ENCODE results near the gene SLC29A2.
A peak's percentile ranks its signal among the peaks of the same experiment; 100 is the strongest.

Gene SLC29A2

DNA sequence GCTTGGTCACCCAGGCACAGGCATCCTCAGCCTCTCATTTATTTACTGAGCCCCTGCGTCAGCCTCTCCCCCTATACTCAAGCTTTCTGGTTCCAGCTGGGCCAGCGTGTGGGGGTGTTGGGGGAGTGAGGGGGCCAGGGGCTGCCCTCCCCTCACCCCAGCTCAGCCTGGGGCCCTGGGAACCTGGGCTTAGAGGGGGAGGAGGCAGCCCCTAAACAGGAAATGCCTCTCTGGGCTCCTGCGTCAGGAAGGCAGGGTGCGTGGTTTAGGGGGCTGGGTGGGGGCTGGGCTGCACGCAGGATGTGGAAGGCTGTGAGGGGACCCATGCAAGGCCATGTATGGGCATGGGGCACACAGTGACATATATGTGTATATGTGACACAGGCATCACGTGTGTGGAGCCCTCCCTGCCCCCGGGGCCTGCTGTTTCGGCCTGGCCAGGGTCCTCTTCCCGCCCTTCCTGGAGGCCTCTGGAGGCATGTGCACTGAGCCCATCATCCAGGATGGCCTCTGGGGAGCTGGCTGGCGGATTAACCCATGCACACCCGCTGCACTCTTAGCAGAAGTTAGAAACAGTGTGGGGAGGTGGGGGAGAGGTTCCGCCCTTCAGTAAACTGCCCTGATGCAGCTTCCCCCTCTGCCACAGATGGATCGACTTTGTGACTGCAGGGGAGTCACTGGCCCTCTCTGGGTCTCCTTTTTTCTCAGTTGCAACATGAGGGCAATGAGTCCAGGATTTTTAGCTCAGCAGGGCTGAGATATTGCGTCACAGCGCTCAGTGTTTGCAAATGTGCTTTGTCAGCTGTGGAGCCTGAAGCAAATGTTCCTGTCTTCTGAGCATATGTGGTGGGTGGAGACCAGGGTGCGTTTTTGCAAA lies 53.6 kb downstream of the SLC29A2 start:
- peak; percentile 44 to 63 for DNase-seq (ENCODE audit: low read depth in 2 of 2)

DNA sequence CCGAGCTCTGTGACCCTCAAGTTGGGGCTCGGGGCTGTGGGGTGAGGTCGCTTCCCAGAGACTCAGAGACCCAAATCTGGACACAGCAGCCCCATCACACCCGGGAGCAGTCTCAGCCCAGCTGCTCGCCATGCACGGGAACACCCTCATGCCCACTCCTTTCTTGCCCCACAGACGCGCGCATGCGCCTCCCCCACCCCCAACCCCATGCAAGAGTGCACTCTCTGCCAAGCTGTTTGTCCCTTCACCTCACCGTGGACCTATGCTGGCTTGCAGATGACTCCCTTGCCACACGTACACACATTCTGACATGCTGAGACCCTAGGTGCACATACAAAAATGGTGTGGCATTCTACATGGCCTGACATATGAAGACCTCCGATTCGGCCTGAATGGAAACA lies 54.2 kb downstream of the SLC29A2 start:
- DNase-seq (ENCODE audit: low read depth in 2 of 2) = no peak

DNA sequence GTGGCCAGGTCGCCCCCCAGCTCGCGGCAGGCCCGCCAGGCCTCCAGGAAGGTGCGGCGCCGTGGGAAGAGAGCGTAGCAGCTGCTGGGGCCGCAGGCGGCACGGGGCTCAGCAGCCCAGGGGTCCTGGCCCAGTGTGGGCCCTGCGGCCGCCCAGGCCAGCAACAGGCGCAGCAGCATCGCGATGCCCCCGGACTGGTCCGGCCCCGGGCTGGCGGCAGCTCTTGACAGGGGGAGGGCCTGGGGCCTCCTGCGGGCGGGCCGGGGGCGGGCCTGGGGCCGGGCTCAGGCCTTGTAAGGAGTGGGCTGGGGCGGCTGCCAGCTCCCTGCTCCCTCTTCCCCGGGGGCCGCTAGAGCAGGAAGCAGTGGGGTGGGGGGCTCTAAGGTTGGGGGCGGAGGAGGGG lies 54.7 kb downstream of the SLC29A2 start, which contains the start of gene CD248:
Gene CD248, minus strand, starts transcription at position 196 of the 403 bp plus-strand sequence. Its CDS starts 17 bp downstream, at position 179.
- DNase-seq (ENCODE audit: low read depth in 2 of 2) = no peak

DNA sequence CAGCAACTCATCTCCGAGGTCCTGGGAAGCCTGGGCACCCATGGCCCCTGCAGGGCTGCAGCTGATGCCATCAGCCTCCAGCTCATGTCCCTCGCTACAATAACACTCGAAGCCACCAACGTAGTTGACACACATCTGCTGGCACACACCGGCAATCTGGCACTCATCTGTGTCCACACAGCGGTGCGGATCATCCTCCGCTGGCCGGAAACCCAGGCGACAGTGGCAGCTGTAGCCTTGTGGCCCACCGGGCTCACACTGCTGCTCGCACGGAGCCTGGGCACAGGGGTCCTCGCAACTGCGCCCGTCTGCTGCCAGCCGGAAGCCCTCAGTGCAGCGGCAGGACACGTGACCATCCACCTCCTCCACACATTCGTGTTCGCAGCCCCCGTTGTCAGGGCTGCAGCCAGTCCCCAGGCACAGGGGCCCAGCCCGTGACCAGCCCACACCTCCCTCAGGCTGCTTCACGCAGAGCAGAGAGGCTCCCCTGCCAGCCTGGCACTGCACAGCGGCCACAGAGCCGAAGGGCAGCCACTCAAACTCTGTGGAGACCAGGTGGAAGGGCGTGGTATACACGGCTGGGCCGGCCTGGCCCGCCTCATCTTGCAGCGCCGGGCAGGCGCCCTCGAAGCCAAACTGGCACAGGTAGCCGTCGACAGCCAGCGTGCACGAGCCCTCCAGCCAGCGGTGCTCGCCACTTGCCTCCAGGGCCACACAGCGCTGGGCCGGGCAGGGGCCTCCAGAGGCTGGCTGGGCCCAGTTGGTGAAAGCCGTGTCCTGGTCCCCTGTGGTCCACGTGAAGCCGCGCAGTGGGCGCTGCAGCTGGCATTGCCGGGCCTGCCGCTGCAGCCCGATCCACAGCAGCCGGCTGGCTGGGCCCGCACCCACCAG lies 55.4 kb downstream of the SLC29A2 start:
- DNase-seq (ENCODE audit: low read depth in 2 of 2) = no peak

DNA sequence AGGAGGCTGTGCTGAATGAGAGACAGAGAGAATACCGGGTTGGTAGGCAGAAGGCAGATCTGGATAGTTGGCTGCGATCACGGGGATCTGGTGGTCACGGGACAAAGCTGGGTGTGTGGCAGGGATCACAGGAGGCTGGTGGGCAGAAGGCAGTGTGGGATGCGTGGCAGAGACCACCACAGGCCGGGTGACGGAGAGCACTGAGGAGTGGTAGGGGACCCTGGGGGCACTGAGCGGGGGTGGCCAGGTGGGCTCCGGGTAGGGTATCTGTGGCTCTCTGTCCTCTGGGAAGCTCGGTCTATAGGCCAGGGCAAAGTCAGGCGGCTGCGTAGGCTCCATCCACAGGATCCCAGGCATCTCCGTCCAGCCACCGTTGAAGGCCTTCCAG lies 56.1 kb downstream of the SLC29A2 start:
- DNase-seq (ENCODE audit: low read depth in 2 of 2) = no peak

DNA sequence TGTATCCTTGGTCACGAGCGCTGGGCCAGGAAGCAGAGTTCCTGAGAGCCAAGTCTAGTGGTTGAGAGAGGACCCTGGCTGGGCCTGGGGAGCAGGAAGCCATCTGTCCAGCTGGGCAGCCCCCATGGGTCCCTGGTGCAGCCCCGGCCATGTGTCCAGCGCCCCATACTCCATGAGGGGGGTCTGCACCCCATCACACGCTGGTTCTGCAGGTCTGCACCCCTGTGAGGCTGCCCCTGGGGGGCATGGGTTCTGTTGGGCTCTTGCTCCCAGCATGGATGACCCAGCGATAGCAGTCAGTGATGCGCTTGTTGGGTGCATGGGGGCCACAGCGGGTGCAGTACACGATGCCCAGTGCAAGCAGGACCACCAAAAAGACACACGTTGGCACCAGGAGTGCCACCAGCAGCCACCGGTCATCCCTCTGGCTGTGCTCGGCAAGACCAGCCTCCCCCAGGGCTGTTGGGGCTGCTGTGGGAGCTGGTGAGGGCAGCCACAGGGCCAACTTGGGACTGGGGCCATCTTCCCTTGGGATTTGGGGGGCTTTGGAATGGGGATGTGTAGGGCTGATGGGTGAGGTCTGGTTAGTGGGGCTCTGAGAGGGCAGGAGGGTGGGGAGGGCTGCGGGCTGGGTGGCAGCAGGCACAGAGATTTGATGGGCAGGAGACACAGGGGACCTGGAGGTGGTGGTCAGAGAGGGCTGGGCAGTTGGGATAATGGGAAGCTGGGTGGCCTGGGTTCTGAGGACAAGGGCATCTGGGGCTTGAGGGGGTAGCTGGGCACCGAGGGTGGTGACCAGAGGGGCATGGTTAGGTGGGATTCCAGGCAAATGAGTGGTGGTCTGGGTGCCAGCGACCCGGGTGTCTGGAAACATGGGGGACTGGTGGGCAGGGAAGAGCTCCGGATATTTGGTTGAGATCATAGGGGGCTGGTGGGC lies 56.7 kb downstream of the SLC29A2 start:
- DNase-seq (ENCODE audit: low read depth in 2 of 2) = no peak

DNA sequence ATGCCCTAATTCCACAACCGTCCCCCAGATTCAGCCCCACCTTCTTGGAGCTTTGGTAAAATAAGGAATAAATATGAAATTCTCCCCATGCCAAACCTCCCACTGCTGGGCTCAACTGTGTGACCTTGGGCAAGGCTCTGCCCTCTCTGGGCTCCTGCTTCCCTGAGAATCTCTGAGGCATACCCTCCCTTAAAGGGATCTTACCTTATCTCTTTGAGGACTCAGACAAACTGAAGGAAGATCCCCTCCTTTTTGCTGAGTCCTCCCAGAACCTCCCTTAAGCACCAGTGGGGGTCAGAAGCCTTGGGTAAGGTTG lies 57.4 kb downstream of the SLC29A2 start:
- DNase-seq (ENCODE audit: low read depth in 2 of 2) = no peak

DNA sequence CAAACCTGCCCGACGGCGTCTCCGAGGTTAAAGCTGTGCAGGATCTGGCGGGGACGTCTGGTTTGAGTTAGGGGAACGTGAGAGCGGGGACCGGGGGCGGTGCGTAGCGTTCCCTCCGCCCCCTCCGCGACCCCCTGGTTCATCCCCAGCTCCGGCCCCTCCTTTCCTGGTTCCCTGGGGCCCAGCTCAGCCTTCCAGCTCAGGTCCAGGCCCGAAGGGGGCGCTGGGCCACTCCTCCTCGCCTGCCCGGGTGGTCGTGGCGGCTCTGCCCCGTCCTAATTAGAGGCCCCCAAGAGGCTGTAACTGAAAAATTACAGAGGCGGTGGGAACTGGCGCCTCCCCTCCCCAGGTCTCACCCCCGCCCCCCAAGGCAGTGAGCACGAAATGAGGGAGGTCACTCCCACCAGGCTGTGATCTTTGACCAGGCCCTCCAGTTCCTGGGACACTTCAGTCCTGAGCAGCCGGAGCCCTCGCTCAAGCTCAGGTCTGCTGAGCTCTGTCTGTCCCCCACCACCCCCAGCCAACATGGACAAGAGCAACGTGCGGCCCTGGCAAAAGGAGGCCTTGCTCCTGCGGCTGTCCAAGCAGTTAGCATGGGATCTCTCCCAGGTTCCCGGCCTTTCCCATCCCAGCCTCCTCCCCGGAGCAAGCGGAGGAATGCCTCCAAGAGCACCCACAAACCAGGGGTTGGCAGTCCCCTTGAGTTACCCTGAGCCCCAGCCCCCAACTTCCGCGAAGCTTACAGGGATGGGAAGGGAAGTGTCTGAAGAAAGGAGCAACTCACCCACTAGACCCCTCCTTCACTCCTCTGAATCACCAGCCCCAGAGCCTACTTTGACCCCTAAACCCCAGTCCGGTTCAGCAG lies 58.0 kb downstream of the SLC29A2 start:
- DNase-seq (ENCODE audit: low read depth in 2 of 2) = no peak

DNA sequence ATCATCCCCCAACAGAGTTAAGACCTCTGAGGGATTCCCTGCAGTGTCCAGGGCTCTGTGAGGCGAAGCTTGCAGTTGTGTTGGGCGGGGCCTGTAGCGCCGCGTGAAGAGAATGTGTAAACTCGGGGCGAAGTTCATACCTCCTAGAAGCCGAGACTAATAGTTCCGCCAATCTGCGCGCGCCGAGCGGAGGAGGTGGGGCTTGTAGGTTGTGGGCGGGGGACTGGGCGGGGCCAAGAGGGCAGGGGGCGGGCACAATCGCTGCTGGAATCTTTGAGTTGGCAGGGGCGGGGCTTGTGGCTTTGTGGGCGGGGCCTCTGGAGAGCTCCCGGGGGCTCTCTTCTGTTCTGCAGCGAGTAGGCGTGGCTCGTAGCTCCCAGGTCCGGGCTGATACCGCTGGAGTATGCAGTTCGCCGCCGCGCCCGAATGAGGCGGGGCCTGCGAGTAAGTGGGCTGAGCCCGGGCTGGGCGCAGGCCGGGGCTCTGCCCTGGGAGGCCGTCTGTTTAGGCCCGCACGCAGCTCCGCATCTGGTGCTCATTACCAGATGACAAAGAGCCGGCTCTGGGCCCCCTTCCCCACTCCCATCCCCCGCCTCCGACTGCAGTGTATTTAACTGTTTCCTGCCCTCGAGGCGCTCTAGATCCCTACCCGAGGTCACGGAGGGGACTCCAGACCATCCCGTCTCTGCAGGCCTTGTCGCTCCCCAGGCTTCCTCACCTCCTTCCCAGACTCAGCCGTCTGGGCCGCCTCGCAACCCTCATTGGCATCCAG lies 58.8 kb downstream of the SLC29A2 start:
- DNase-seq (ENCODE audit: low read depth in 2 of 2) = peak; percentile 92 to 93

Measured in stimulated activated CD8-positive, alpha-beta memory T cell treated with anti-CD3 and anti-CD28 coated beads, Interleukin-15, amount 100 ng/mL, for 48 hours (primary cell).